Heart right ventricle (tissue), 16 donors: ENCODE data around the gene ATP10A. TPM values are rescaled to one million over a fixed set of nuclear protein-coding genes. Genes with fewer than 3 reads are reported as not detected.

Experiments used
- ATAC-seq, 8 donors: fragments of 200-7000 bp; cut with Tn5 transposase; one replicate each; pipeline ENCODE4 v1.9.1; 2020; ENCODE audit warnings: mild to moderate bottlenecking in 8 of 8, moderate library complexity in 8 of 8, moderate number of reproducible peaks in 1 of 8
- DNase-seq, 2 donors: peaks; one replicate each; pipeline ENCODE4 v3.0.0-alpha.2; 2020
- H3K27ac ChIP-seq, 10 donors: fragments of 200-600 bp; sonication (generic) in 2 of 10; one replicate each; pipeline versions ENCODE4 v1.5.0 to v1.8.0; 2020 to 2022; ENCODE audit warnings: mild to moderate bottlenecking in 3 of 10
- H3K27me3 ChIP-seq, 7 donors: fragments of 200-600 bp; one replicate each; pipeline ENCODE4 v1.8.0; 2021 to 2022; ENCODE audit warnings: mild to moderate bottlenecking in 2 of 7
- H3K36me3 ChIP-seq, 9 donors: fragments of 200-600 bp; sonication (generic) in 1 of 9; one replicate each; pipeline versions ENCODE4 v1.5.0 to v1.8.0; 2020 to 2022; ENCODE audit warnings: mild to moderate bottlenecking in 2 of 9
- H3K4me1 ChIP-seq, 9 donors: fragments of 200-600 bp; sonication (generic) in 1 of 9; one replicate each; pipeline versions ENCODE4 v1.5.0 to v1.8.0; 2020 to 2022; ENCODE audit warnings: mild to moderate bottlenecking in 4 of 9
- H3K4me3 ChIP-seq, 10 donors: fragments of 200-600 bp; sonication (generic) in 2 of 10; one replicate each; pipeline versions ENCODE4 v1.5.0 to v1.8.0; 2020 to 2022; ENCODE audit warnings: mild to moderate bottlenecking in 7 of 10, moderate library complexity in 2 of 10
- H3K9me3 ChIP-seq, 11 donors: fragments of 200-600 bp in 10 of 11; sonication (generic) in 2 of 11; one replicate each; pipeline versions ENCODE4 v1.5.0 to v1.8.0; 2013 to 2022; ENCODE audit warnings: mild to moderate bottlenecking in 2 of 11, control low read depth in 1 of 11, moderate library complexity in 1 of 11
- WGBS, 2 donors: extraction: QIAGEN DNeasy Blood & Tissue Kit; methylation state at CpG; one replicate each; pipeline ENCODE4 v1.1.7; 2013; ENCODE audit warnings: inconsistent platforms in 1 of 2; 5-methylcytosine and 5-hydroxymethylcytosine counted together
- intact Hi-C, 10 donors: fragments of 100-400 bp; cut with DNase I; formaldehyde crosslinking; loops; one replicate each; pipeline versions ENCODE4 v1.11.1 to v1.14.2; 2022
- polyA plus RNA-seq, 2 donors: library from polyadenylated mRNA; stranded (reverse); fragments of 200-250 nt; gene quantifications; one replicate each; pipeline ENCODE4 v1.2.3, GENCODE V29; 2013
- total RNA-seq, 10 donors: library from RNA; stranded (reverse); fragmentation: NEBNext Ultra II Directional in 3 of 10; extraction: Animal tissue kit (Norgen Biotek cat#: 25700) in 3 of 10; gene quantifications; one replicate each; pipeline versions ENCODE4 v1.2.1 to v1.2.4, GENCODE V29; 2021 to 2023
- TF ChIP-seq, protein P1 (sequence below), 9 donors: fragments of 200-600 bp; sonication (generic) in 2 of 9; IDR thresholded peaks; one replicate each; pipeline versions ENCODE4 v1.5.0 to v1.8.0; 2021 to 2022; ENCODE audit warnings: antibody characterized with exemption in 9 of 9, mild to moderate bottlenecking in 5 of 9, moderate library complexity in 1 of 9
- donor health status: Arrhythmogenic right ventricular cardiomyopathy.
- donor health status: ischemic (EF 13 %, LVEDD 7.1; RV severe dilation, severe dysfunction).
- donor health status: healthy with polysubstance abuse.
- donor health status: DM: no; HTN: yes; CAD: no.
- donor health status: DM: no; HTN: no; CAD: no.
- donor health status: ischemic (EF 25% LVEDD 6.9; RV normal size, moderate dysfunction).
- donor health status: ischemic (EF 25% LVEDD 5.7; RV mildly dilated, moderate dysfunction).
- donor health status: healthy.
- donor health status: DM: yes; HTN: yes; CAD: no.
- donor health status: Ischemic cardiomyopathy.
- donor health status: ischemic (EF 35%, LVEDD 5.7; RV mildly dilated, moderate dysfunction).
- donor health status: nonischemic (EF 11% LVEDD 7.7; RV severe dilation, severe dysfunction).
- donor health status: DM: yes; HTN: yes; CAD: no.
- donor health status: PGD.
- donor health status: ischemic (EF 29% LVEDD 5.4; RV normal size, mild dysfunction).
- donor health status: nonischemic (EF 23%, LVEDD 6.1; RV moderate dilation, normal function).

Gene ATP10A
- total and polyA plus RNA-seq, 12 donors, result 0.45 to 2.2 (median 0.89) TPM

DNA sequence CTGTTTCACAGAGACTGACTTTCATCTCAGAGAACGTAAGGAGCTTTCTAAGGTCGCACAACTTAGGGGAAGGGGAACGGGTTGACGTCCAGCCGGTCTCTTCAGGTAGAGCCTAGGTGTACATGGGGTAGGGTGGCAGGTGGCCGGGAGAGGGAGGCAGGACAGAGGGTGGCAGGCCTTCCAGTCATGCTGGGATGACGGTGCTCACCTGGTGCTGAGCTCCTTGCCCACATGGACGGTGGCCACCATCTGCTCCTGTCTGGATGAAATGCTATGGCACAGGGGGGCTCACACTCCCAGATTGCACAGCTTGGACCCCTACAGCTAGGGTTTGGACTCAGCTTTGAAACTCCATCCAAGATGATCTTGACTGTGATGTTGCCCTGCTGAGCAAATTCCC, 144.5 kb downstream of the ATP10A start:
- WGBS, 2 donors, result 92 to 93% methylated on average over 8 of the region's 8 CpGs
- no peaks in the 10 kb centered on the region for H3K27me3 ChIP-seq
- H3K27ac ChIP-seq, result no peak overlapping the region
- H3K9me3 ChIP-seq, result no peaks in the 10 kb centered on the region
- peaks cover 0 to 4% (median 0%) of the 10 kb centered on the region in 9 donors for H3K4me1 ChIP-seq
- H3K4me3 ChIP-seq, result no peak overlapping the region
- intact Hi-C loops, result no loop called here
- TF ChIP-seq, protein P1, sequence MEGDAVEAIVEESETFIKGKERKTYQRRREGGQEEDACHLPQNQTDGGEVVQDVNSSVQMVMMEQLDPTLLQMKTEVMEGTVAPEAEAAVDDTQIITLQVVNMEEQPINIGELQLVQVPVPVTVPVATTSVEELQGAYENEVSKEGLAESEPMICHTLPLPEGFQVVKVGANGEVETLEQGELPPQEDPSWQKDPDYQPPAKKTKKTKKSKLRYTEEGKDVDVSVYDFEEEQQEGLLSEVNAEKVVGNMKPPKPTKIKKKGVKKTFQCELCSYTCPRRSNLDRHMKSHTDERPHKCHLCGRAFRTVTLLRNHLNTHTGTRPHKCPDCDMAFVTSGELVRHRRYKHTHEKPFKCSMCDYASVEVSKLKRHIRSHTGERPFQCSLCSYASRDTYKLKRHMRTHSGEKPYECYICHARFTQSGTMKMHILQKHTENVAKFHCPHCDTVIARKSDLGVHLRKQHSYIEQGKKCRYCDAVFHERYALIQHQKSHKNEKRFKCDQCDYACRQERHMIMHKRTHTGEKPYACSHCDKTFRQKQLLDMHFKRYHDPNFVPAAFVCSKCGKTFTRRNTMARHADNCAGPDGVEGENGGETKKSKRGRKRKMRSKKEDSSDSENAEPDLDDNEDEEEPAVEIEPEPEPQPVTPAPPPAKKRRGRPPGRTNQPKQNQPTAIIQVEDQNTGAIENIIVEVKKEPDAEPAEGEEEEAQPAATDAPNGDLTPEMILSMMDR (IDR thresholded peaks at IDR 0.05), result no peak
- peaks cover 0 to 8% (median 0%) of the 10 kb centered on the region in 9 donors for H3K36me3 ChIP-seq
- ATAC-seq, result no peak
- DNase-seq, result no peak

DNA sequence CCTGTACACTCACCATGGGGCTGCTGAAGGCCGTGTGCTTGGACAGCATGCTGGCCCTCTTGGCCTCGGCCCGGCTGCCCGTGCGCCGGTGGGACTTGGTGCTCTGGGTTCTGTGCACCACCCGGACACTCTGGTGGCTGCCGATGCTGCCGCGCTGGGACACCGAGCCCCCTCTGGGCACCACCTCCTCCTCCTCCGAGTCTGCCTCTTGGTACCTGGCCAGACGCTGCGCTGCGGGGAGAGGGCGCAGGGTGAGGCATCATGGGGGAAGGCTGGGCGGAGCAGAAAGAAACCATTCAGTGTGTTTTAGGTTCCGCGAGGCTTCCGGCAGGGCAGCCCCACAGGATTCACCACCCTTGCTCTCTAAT, 145.0 kb downstream of the ATP10A start:
- H3K9me3 ChIP-seq, result no peaks in the 10 kb centered on the region
- WGBS, 2 donors, result 92 to 93% methylated on average over 20 of the region's 20 CpGs
- H3K27ac ChIP-seq, result no peak overlapping the region
- ATAC-seq, result peak in 1 of 8 donors; percentile 13
- DNase-seq, result no peak
- H3K36me3 ChIP-seq, result peaks cover 0 to 8% (median 0%) of the 10 kb centered on the region in 9 donors
- TF ChIP-seq, protein P1 (IDR thresholded peaks at IDR 0.05), result no peak
- no peak overlapping the region for H3K4me3 ChIP-seq
- peaks cover 0 to 4% (median 0%) of the 10 kb centered on the region in 9 donors for H3K4me1 ChIP-seq
- no peaks in the 10 kb centered on the region for H3K27me3 ChIP-seq
- intact Hi-C loops, result no loop called here

- Histone ChIP-seq H3K9me3 (no peaks in the 10 kb centered on the region), H3K27ac (no peak overlapping the region), H3K36me3 (peaks cover 0 to 8% (median 0%) of the 10 kb centered on the region in 9 donors), H3K4me1 (peaks cover 0 to 4% (median 0%) of the 10 kb centered on the region in 9 donors), H3K27me3 (no peaks in the 10 kb centered on the region), H3K4me3 (no peak overlapping the region)
- intact Hi-C loops, result no loop called here
- 62 to 69% methylated on average over 14 of the region's 14 CpGs for WGBS, 2 donors
- no peak for ATAC-seq
- no peak for DNase-seq
- TF ChIP-seq, protein P1 (IDR thresholded peaks at IDR 0.05), result no peak
These were observed 145.5 kb downstream of the ATP10A start for GRCh38 chr15:25717457-25718168.

GRCh38 chr15:25717127-25717456, 146.0 kb downstream of the ATP10A start:
- Histone ChIP-seq H3K9me3 (no peaks in the 10 kb centered on the region), H3K27me3 (no peaks in the 10 kb centered on the region), H3K4me1 (peaks cover 0 to 4% (median 0%) of the 10 kb centered on the region in 9 donors), H3K36me3 (peaks cover 0 to 8% (median 0%) of the 10 kb centered on the region in 9 donors), H3K4me3 (no peak overlapping the region), H3K27ac (no peak overlapping the region)
- 71 to 78% methylated on average over 3 of the region's 3 CpGs for WGBS, 2 donors
- intact Hi-C loops, result no loop called here
- ATAC-seq, result no peak
- TF ChIP-seq, protein P1 (IDR thresholded peaks at IDR 0.05), result no peak
- DNase-seq, result no peak
